IMR-90 (cell line): ENCODE results near the gene OR5D18. TPM values are rescaled to one million over a fixed set of nuclear protein-coding genes. Genes with fewer than 3 reads are reported as not detected.

Experiments
- ATAC-seq: fragments of 200-7000 bp; cut with Tn5 transposase; 2 replicates; pipeline ENCODE4 v1.9.1; 2020; ENCODE audit warnings: low read depth, mild to moderate bottlenecking, moderate library complexity
- BruUV-seq: library from RNA; stranded (reverse); fragments of 400-500 nt; replicated peaks from 2 replicates; lab custom pipeline; 2021; lab: Mats Ljungman, UMichigan
- CTCF ChIA-PET: fragments of 300-600 bp; formaldehyde crosslinking; extraction: SDS; loops from one replicate; lab custom pipeline; 2021; ENCODE audit warnings: antibody characterized with exemption; lab: Yijun Ruan, JAX
- POLR2A ChIA-PET: fragments of 300-600 bp; sonication (Branson Sonifier 250); formaldehyde crosslinking; loops from one replicate; lab custom pipeline; 2022; ENCODE audit warnings: antibody characterized with exemption; ENCODE audit not compliant: unreplicated experiment; lab: Charles Lee
- DNase-seq: peaks from one replicate; pipeline ENCODE4 v3.0.0; 2013
- H2AFZ ChIP-seq: replicated peaks from 2 replicates; pipeline ENCODE3; 2013; ENCODE audit warnings: low read length, mild to moderate bottlenecking; ENCODE audit not compliant: poor library complexity
- H2AK5ac ChIP-seq: 2 replicates; pipeline ENCODE4 v1.6.1; 2013; ENCODE audit warnings: low read depth, low read length, inconsistent platforms
- H2AK9ac ChIP-seq: replicated peaks from 2 replicates; pipeline ENCODE3; 2013; ENCODE audit warnings: mild to moderate bottlenecking, low read depth, low read length, moderate library complexity; ENCODE audit not compliant: poor library complexity
- H2BK120ac ChIP-seq: 2 replicates; pipeline ENCODE4 v1.6.1; 2013; ENCODE audit warnings: low read depth, low read length, inconsistent platforms
- H2BK15ac ChIP-seq: 3 replicates; pipeline ENCODE4 v1.6.1; 2013; ENCODE audit warnings: low read depth, low read length, inconsistent platforms
- H2BK20ac ChIP-seq: 2 replicates; pipeline ENCODE4 v1.6.1; 2013; ENCODE audit warnings: low read depth, mild to moderate bottlenecking, inconsistent platforms, low read length, moderate library complexity
- H2BK5ac ChIP-seq: 2 replicates; pipeline ENCODE4 v1.6.1; 2013; ENCODE audit warnings: mild to moderate bottlenecking, low read depth, low read length, inconsistent platforms; ENCODE audit not compliant: poor library complexity, severe bottlenecking
- H3K14ac ChIP-seq: replicated peaks from 2 replicates; pipeline ENCODE4 v1.6.1; 2013; ENCODE audit warnings: low read depth, low read length, inconsistent platforms
- H3K18ac ChIP-seq: 2 replicates; pipeline ENCODE4 v1.6.1; 2013; ENCODE audit warnings: low read depth, low read length, control low read depth
- H3K23ac ChIP-seq: 2 replicates; pipeline ENCODE4 v1.6.1; 2013; ENCODE audit warnings: low read depth, low read length, inconsistent platforms
- H3K27ac ChIP-seq: 2 replicates; pipeline ENCODE4 v1.5.1; 2013; ENCODE audit warnings: mild to moderate bottlenecking, control low read depth, low read length; ENCODE audit not compliant: insufficient read depth
- H3K27me3 ChIP-seq: 2 replicates; pipeline ENCODE4 v1.6.1; 2013; ENCODE audit warnings: low read length; ENCODE audit not compliant: control insufficient read depth, insufficient read depth
- H3K36me3 ChIP-seq: 2 replicates; pipeline ENCODE4 v1.6.1; 2013; ENCODE audit warnings: low read length, mixed read lengths; ENCODE audit not compliant: control insufficient read depth, insufficient read depth
- H3K4ac ChIP-seq: 2 replicates; pipeline ENCODE4 v1.6.1; 2013; ENCODE audit warnings: low read depth, low read length, inconsistent platforms
- H3K4me1 ChIP-seq: 2 replicates; pipeline ENCODE4 v1.6.1; 2013; ENCODE audit warnings: low read length, mixed read lengths; ENCODE audit not compliant: control insufficient read depth, insufficient read depth
- H3K4me2 ChIP-seq: 2 replicates; pipeline ENCODE4 v1.6.1; 2013; ENCODE audit warnings: low read depth, mild to moderate bottlenecking, control low read depth, low read length, moderate library complexity
- H3K4me3 ChIP-seq: 2 replicates; pipeline ENCODE4 v1.5.1; 2013; ENCODE audit warnings: low read depth, mild to moderate bottlenecking, control low read depth, low read length, moderate library complexity; ENCODE audit not compliant: insufficient read depth
- H3K56ac ChIP-seq: 2 replicates; pipeline ENCODE4 v1.6.1; 2013; ENCODE audit warnings: low read length, inconsistent platforms; ENCODE audit not compliant: insufficient read depth; ENCODE audit errors: extremely low read depth
- H3K79me1 ChIP-seq, 2 experiments: 2 replicates each; pipeline ENCODE4 v1.6.1; 2013; ENCODE audit warnings: low read length in 2 of 2, inconsistent platforms in 1 of 2, low read depth in 1 of 2
- H3K9ac ChIP-seq: 2 replicates; pipeline ENCODE4 v1.6.1; 2013; ENCODE audit warnings: low read depth, low read length, control low read depth
- H3K9me1 ChIP-seq: 2 replicates; pipeline ENCODE4 v1.6.1; 2013; ENCODE audit warnings: low read length, inconsistent platforms; ENCODE audit not compliant: insufficient read depth
- H3K9me3 ChIP-seq: 2 replicates; pipeline ENCODE4 v1.6.1; 2013; ENCODE audit warnings: low read length; ENCODE audit not compliant: control insufficient read depth, insufficient read depth
- H4K20me1 ChIP-seq: 2 replicates; pipeline ENCODE4 v1.6.1; 2013; ENCODE audit warnings: low read length, inconsistent platforms; ENCODE audit not compliant: insufficient read depth
- H4K5ac ChIP-seq: 2 replicates; pipeline ENCODE4 v1.6.1; 2013; ENCODE audit warnings: mild to moderate bottlenecking, low read depth, low read length, control low read depth
- H4K8ac ChIP-seq, 2 experiments: 2 replicates each; pipeline ENCODE4 v1.6.1; 2013; ENCODE audit warnings: low read depth in 2 of 2, low read length in 2 of 2, control low read depth in 1 of 2, inconsistent platforms in 1 of 2
- H4K91ac ChIP-seq: 2 replicates; pipeline ENCODE4 v1.6.1; 2013; ENCODE audit warnings: low read depth, low read length, inconsistent platforms; ENCODE audit not compliant: insufficient read depth
- CEBPB ChIP-seq: IDR thresholded peaks from 2 replicates; pipeline ENCODE4 v1.6.1; 2012; ENCODE audit warnings: low read depth, low read length, improper control_type of control experiment
- CHD1 ChIP-seq: IDR thresholded peaks from 2 replicates; pipeline ENCODE4 v1.6.1; 2012; ENCODE audit warnings: low read depth, low read length, improper control_type of control experiment
- FOS ChIP-seq: fragments of 150-350 bp; IDR thresholded peaks from 2 replicates; pipeline ENCODE4 v1.6.1; 2016; ENCODE audit warnings: low read depth, low read length
- MAFK ChIP-seq: IDR thresholded peaks from 2 replicates; pipeline ENCODE4 v1.6.1; 2012; ENCODE audit warnings: low read depth, low read length, improper control_type of control experiment
- POLR2A ChIP-seq: IDR thresholded peaks from 2 replicates; pipeline ENCODE4 v1.6.1; 2012; ENCODE audit warnings: mild to moderate bottlenecking, low read depth, low read length
- RCOR1 ChIP-seq: IDR thresholded peaks from 2 replicates; pipeline ENCODE4 v1.6.1; 2012; ENCODE audit warnings: mild to moderate bottlenecking, low read length, improper control_type of control experiment; ENCODE audit not compliant: insufficient replicate concordance
- RFX5 ChIP-seq: IDR thresholded peaks from 2 replicates; pipeline ENCODE4 v1.8.0; 2012; ENCODE audit warnings: low read depth, mild to moderate bottlenecking, low read length, moderate library complexity
- SMC3 ChIP-seq: fragments of 150-350 bp; IDR thresholded peaks from 2 replicates; pipeline ENCODE4 v1.6.1; 2016; ENCODE audit warnings: low read depth, mild to moderate bottlenecking, antibody characterized with exemption, low read length, moderate library complexity
- dilution Hi-C: fragments of 300-500 bp; cut with HindIII; formaldehyde crosslinking; loops from one replicate; pipeline ENCODE4 v1.14.3; 2018; ENCODE audit warnings: low sequenced_read_pairs; ENCODE audit not compliant: unreplicated experiment
- in situ Hi-C: fragments of 300-500 bp; cut with MboI; formaldehyde crosslinking; loops from 3 replicates; pipeline ENCODE4 v1.14.3; 2019; ENCODE audit warnings: low sequenced_read_pairs, inconsistent platforms, mixed read lengths
- intact Hi-C: fragments of 100-400 bp; cut with micrococcal nuclease; formaldehyde crosslinking; loops from 2 replicates; pipeline ENCODE4 v1.10.0; 2022
- polyA plus RNA-seq, 3 experiments: library from polyadenylated mRNA; depleted of rRNA; stranded (reverse); fragments of >200 nt; gene quantifications; 2 replicates each; pipeline ENCODE4 v1.2.3, GENCODE V29; 2012; ENCODE audit warnings: low replicate concordance in 1 of 3
- total RNA-seq: library from RNA; depleted of rRNA; stranded (reverse); fragments of >200 nt; gene quantifications from 2 replicates; pipeline ENCODE4 v1.2.3, GENCODE V29; 2012
- TF ChIP-seq, protein P1 (sequence below): fragments of 150-350 bp; IDR thresholded peaks from 2 replicates; pipeline ENCODE4 v1.6.1; 2016; ENCODE audit warnings: low read depth, mild to moderate bottlenecking, low read length, moderate library complexity, borderline replicate concordance

The OR5D18 gene
- total and polyA plus RNA-seq, 2 of the 4 experiments (the other 2 are of a cell fraction) = not detected

DNA sequence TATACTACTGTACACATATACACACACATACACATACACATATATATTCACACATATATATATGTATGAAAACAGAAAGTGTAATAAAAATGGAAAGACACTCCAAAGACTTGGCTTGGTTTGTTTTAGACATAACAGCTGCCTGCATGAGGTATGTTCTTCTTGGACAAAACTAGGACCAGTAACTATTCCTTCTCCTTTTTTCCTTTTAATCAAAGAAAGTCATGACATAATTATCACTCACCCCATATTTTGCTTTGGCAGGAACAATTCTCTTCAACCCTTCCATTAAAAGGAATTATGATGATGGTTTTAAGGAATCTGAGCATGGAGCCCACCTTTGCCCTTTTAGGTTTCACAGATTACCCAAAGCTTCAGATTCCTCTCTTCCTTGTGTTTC lies 24.2 kb upstream of the OR5D18 start, which contains the start of gene OR5D14:
OR5D14 (plus strand) TSS at position 301 of the 400 bp plus-strand sequence; CDS start at position 301, 0 bp downstream.
- Histone ChIP-seq H3K9ac (no peak within 1 kb of the TSS), H4K91ac (no peak within 1 kb of the TSS), H3K18ac (no peak within 1 kb of the TSS), H3K79me1 (no peaks in the 10 kb centered on the region), H2BK15ac (no peak within 1 kb of the TSS), H3K27ac (no peak within 1 kb of the TSS), H2AK9ac (no peak within 1 kb of the TSS), H4K20me1 (no peaks in the 10 kb centered on the region), H2AK5ac (no peak within 1 kb of the TSS), H2BK5ac (no peak within 1 kb of the TSS), H2BK120ac (no peak within 1 kb of the TSS), H3K23ac (no peak within 1 kb of the TSS), H3K36me3 (no peaks in the 10 kb centered on the region), H3K4me1 (no peaks in the 10 kb centered on the region), H3K9me3 (peaks cover 4% of the 10 kb centered on the region), H4K5ac (no peak within 1 kb of the TSS), H2AFZ (no peak within 1 kb of the TSS), H3K9me1 (no peaks in the 10 kb centered on the region), H2BK20ac (no peak within 1 kb of the TSS), H3K27me3 (no peaks in the 10 kb centered on the region), H3K56ac (no peak within 1 kb of the TSS), H3K4ac (no peak within 1 kb of the TSS), H3K4me3 (no peak within 1 kb of the TSS), H4K8ac (no peak within 1 kb of the TSS), H3K14ac (no peak within 1 kb of the TSS), H3K4me2 (no peak within 1 kb of the TSS)
- TF ChIP-seq RFX5 = no peak
- no peak for TF ChIP-seq CEBPB
- no peak for TF ChIP-seq POLR2A
- TF ChIP-seq RCOR1 = no peak
- no peak for TF ChIP-seq FOS
- TF ChIP-seq, protein P1, sequence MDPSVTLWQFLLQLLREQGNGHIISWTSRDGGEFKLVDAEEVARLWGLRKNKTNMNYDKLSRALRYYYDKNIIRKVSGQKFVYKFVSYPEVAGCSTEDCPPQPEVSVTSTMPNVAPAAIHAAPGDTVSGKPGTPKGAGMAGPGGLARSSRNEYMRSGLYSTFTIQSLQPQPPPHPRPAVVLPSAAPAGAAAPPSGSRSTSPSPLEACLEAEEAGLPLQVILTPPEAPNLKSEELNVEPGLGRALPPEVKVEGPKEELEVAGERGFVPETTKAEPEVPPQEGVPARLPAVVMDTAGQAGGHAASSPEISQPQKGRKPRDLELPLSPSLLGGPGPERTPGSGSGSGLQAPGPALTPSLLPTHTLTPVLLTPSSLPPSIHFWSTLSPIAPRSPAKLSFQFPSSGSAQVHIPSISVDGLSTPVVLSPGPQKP = no peak
- no peak for TF ChIP-seq MAFK
- TF ChIP-seq CHD1 = no peak
- TF ChIP-seq SMC3 = no peak
- dilution Hi-C loops = no loop called here
- no peak for DNase-seq
- no peak for ATAC-seq
- CTCF ChIA-PET = no interaction called here
- in situ Hi-C loops = no loop called here
- no TSS peak for BruUV-seq
- intact Hi-C loops = loop anchor here (10.0 kb wide), 1 partner anchor 50 kb away; no protein-coding TSS in a partner anchor
- POLR2A ChIA-PET = no interaction called here
